GM12878 (cell line): ENCODE data around the gene TBC1D25. TPM values are rescaled to one million over a fixed set of nuclear protein-coding genes. Genes with fewer than 3 reads are reported as not detected.

ENCODE experiments used
- E4F1 ChIP-seq: fragments of 450-650 bp; IDR thresholded peaks from 2 replicates; pipeline ENCODE4 v1.6.1; 2018; ENCODE audit warnings: borderline replicate concordance, mild to moderate bottlenecking; ENCODE audit not compliant: partially characterized antibody
- KLF5 ChIP-seq: fragments of 450-650 bp; IDR thresholded peaks from 2 replicates; pipeline ENCODE4 v1.6.1; 2014; ENCODE audit warnings: mild to moderate bottlenecking; ENCODE audit not compliant: partially characterized antibody
- PAX5 ChIP-seq: IDR thresholded peaks from 2 replicates; pipeline ENCODE4 v1.6.1; 2011; ENCODE audit warnings: low read depth, low read length, borderline replicate concordance
- RCOR1 ChIP-seq: conservative IDR thresholded peaks from 2 replicates; pipeline ENCODE4 v1.6.1; 2012; ENCODE audit warnings: low read depth, low read length, improper control_type of control experiment
- SMC3 ChIP-seq: IDR thresholded peaks from 2 replicates; pipeline ENCODE4 v1.6.1; 2011; ENCODE audit warnings: low read length, improper control_type of control experiment, borderline replicate concordance
- SRF ChIP-seq, 2 experiments: IDR thresholded peaks; 2 replicates each; pipeline ENCODE4 v1.6.1; 2011; ENCODE audit warnings: low read depth in 2 of 2, low read length in 2 of 2, mild to moderate bottlenecking in 1 of 2, moderate library complexity in 1 of 2
- SUZ12 ChIP-seq: fragments of 200-600 bp; sonication (generic); IDR thresholded peaks from one replicate; pipeline ENCODE4 v1.6.1; 2018; ENCODE audit warnings: antibody characterized with exemption, mild to moderate bottlenecking; ENCODE audit not compliant: unreplicated experiment
- polyA plus RNA-seq, 11 experiments: library from polyadenylated mRNA; depleted of rRNA in 4 of 11; unstranded in 6 of 11; stranded (reverse) in 5 of 11; fragments of >200 nt; fragmentation: Nextera tagmentation in 4 of 11; fragmentation: Illumina TruSeq in 1 of 11; extraction: Ambion mirVana in 4 of 11; extraction: Trizol in 1 of 11; gene quantifications; 1 replicate in 1 of 11; 2 replicates in 10 of 11; pipeline versions ENCODE4 v1.2.1 to v1.2.3, GENCODE V29; 2011 to 2016; ENCODE audit warnings: inconsistent platforms in 2 of 11, missing spikeins in 2 of 11, low read depth in 1 of 11
- total RNA-seq, 4 experiments: library from RNA; depleted of rRNA in 3 of 4; stranded (reverse); fragments of >200 nt in 3 of 4; fragmentation: Illumina TruSeq in 1 of 4; extraction: Trizol in 1 of 4; gene quantifications; 2 replicates each; pipeline versions ENCODE4 v1.2.1 to v1.2.3, GENCODE V29; 2013 to 2021
- TF ChIP-seq, protein P1 (sequence below): fragments of 450-650 bp; IDR thresholded peaks from 2 replicates; pipeline ENCODE4 v1.6.1; 2017; ENCODE audit warnings: mild to moderate bottlenecking, moderate library complexity

Gene TBC1D25
- total and polyA plus RNA-seq, 10 of the 15 experiments (the other 5 are each of a cell fraction or from before 2014, with no cell fraction given), result 0.79 to 17.3 (median 10.0) TPM

- no peak for TF ChIP-seq E4F1
- TF ChIP-seq SMC3, result no peak
- no peak for TF ChIP-seq PAX5
- TF ChIP-seq SUZ12, result no peak
- TF ChIP-seq SRF (IDR thresholded peaks at IDR 0.05; ENCODE audit: low read depth in 2 of 2, low read length in 2 of 2), result no peak
- TF ChIP-seq RCOR1, result no peak
- TF ChIP-seq KLF5, result no peak
- TF ChIP-seq, protein P1, sequence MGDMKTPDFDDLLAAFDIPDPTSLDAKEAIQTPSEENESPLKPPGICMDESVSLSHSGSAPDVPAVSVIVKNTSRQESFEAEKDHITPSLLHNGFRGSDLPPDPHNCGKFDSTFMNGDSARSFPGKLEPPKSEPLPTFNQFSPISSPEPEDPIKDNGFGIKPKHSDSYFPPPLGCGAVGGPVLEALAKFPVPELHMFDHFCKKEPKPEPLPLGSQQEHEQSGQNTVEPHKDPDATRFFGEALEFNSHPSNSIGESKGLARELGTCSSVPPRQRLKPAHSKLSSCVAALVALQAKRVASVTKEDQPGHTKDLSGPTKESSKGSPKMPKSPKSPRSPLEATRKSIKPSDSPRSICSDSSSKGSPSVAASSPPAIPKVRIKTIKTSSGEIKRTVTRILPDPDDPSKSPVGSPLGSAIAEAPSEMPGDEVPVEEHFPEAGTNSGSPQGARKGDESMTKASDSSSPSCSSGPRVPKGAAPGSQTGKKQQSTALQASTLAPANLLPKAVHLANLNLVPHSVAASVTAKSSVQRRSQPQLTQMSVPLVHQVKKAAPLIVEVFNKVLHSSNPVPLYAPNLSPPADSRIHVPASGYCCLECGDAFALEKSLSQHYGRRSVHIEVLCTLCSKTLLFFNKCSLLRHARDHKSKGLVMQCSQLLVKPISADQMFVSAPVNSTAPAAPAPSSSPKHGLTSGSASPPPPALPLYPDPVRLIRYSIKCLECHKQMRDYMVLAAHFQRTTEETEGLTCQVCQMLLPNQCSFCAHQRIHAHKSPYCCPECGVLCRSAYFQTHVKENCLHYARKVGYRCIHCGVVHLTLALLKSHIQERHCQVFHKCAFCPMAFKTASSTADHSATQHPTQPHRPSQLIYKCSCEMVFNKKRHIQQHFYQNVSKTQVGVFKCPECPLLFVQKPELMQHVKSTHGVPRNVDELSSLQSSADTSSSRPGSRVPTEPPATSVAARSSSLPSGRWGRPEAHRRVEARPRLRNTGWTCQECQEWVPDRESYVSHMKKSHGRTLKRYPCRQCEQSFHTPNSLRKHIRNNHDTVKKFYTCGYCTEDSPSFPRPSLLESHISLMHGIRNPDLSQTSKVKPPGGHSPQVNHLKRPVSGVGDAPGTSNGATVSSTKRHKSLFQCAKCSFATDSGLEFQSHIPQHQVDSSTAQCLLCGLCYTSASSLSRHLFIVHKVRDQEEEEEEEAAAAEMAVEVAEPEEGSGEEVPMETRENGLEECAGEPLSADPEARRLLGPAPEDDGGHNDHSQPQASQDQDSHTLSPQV, result no peak
Observed at GRCh38 chrX:48490661-48491060, 48.9 kb upstream of the TBC1D25 start (continued).
